GM12873 (cell line): ENCODE results near the gene ZNF853.

Experiments
- TF ChIP-seq, protein P1 (sequence below): IDR thresholded peaks from 2 replicates; pipeline ENCODE4 v1.5.1; 2012; ENCODE audit warnings: low read depth, mild to moderate bottlenecking, moderate library complexity, low read length, control low read depth; ENCODE audit not compliant: insufficient read depth; ENCODE audit errors: missing control alignments

ZNF853 gene

DNA sequence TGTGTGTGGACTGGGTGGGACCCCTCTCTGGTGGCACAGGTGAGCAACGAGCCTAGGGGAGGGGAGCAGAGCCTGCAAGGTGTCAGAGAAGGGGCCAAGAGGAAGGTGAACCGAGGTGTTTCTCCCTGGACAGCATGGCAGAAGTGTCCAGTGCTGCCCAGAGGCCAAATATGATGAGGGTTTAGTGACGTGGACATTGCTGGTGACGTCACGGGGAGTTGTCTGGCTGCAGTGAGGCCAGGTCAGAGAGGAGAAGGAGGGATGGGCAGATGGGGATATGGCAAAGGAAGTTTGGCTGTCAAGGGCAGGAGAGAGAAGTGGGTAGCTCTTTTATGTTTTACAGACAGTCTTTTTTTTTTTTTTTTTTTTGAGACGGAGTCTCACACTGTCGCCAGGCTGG is 2.6 kb upstream of the ZNF853 start:
- TF ChIP-seq, protein P1, sequence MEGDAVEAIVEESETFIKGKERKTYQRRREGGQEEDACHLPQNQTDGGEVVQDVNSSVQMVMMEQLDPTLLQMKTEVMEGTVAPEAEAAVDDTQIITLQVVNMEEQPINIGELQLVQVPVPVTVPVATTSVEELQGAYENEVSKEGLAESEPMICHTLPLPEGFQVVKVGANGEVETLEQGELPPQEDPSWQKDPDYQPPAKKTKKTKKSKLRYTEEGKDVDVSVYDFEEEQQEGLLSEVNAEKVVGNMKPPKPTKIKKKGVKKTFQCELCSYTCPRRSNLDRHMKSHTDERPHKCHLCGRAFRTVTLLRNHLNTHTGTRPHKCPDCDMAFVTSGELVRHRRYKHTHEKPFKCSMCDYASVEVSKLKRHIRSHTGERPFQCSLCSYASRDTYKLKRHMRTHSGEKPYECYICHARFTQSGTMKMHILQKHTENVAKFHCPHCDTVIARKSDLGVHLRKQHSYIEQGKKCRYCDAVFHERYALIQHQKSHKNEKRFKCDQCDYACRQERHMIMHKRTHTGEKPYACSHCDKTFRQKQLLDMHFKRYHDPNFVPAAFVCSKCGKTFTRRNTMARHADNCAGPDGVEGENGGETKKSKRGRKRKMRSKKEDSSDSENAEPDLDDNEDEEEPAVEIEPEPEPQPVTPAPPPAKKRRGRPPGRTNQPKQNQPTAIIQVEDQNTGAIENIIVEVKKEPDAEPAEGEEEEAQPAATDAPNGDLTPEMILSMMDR = no peak

DNA sequence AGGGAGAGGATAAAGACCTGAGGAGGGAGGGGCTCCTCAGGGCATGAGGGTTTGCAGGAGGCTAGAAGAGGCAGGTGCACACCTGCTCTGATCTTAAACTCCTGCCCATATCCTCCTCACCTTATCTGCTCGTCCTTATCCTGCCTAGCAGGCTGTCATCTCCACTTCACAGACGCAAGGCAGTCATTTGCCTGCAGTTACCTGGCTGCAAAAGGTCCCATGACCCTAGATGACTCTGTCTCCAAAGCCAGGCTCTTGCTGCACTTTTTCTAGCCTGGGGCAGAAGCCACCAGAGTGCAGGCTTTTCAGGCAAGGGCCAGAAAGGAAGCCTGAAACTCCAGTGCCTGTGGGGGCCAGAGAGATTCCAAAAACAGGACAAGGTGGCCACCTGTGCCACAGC is 1.7 kb upstream of the ZNF853 start:
- TF ChIP-seq, protein P1 = no peak

DNA sequence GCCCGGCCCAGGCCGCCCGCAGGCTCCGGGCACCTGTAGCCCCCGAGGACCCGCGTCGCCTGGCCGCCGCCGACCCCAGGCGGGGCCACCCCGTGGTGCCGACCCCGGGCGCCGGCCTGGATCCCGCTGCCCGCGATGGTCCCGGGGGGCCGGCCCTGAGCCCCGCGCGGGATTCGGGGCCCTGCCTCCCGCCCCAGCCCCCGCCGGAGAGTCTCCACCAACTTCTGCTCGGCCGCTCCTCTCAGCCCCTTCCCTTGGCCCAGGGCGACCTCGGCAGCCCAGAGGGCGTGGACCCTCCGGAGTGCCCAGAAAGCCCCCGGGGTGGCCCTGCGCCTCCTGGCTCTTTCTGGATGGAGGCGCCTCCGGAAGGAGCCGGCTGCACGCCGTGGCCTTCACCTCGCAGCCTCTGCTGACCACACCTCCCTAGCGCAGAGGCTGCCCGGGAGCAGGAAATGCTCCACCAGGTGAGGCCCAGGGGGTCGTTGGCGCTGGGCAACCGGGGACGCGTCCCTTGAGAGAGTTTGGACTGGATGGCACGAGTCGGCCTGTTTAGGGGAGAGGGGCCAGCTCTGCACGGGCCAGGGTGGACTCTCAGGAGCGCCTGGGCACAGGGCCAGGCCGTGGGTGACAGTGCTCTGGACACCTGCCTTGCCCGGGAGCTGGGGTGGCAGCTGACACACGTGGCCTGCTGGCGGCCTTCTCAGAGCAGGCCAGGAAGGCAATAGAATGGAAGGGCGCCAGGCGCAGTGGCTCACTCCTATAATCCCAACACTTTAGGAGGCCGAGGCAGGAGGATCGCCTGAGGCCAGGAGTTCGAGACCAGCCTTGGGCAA is 529 bp downstream of the ZNF853 start:
- TF ChIP-seq, protein P1 = no peak

DNA sequence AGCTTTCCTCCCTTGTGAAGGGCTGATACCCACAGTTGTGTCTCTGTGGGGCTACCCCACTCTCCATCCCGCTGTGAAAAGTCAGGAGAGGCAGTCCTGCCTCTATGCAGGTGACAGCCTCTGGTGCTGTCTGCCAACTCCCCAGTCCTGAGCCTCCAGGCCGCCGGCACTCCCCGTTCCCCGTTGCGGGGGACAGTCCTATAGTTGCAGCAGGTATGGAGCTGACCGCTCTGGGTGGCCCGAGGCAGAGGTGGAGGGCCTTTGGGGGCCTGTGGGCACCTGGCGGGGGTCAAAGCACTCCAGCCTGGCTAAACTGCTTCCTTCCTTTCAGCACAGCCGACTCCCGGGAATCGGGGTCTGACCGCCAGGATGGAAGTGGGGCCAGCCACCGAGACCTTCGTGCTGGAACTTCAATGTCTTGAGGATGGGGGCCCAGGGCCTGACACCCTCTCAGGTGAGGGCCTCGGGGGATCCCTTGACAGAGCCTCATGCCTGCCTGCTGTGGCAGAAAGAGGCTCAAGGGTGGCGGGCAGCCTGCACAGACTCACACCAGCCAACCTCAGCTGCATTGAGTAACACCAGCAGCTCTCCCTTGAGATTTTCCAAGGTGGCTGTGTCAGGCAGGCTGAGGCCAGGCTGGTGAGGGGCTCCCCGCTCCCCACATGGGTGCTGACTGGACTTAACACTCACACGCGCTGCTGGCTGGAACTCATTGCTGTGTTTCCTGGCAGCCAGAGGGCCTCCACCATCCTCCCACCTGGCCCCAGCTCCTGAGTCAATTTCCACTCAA is 1.6 kb downstream of the ZNF853 start:
- TF ChIP-seq, protein P1 = no peak

DNA sequence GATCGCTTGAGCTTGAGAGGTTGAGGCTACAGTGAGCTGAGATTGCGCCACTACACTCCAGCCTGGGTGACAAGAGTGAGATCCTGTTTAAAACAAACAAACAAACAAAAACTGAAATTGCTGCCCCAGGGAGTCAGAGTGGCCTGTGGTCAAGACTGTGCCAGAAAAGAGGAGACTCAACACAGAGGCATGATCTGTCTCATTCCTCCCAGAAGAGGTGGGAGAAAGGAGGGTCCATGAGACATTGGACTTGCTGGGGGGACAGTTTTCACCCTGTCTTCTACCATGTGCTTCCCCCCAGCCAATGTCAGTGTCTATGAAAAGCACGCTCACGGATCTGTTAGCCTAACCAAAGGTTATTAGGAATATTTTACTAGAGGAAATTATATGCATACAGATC is 3.2 kb downstream of the ZNF853 start:
- TF ChIP-seq, protein P1 = no peak

DNA sequence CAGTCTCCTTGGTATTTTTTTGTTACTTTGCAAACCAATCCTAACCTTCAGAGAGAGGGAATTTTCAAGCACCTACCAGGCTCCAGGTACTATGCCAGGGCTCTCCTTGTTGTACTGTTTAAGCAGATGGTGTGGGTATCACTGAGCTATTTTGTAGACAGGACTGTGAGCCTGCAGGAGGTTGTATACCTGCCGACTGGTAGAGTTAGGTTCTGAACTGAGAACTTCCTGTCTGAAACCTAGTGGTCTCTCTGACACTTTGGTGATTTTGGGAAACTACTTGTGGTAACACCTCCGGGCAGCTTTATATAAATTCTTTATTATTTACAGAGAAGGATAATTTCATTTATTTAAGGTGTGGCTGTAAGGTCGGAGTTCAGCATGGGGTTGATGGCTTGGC is 4.6 kb downstream of the ZNF853 start:
- TF ChIP-seq, protein P1 = no peak
